Fibroblast of lung (primary cell): ENCODE results near the gene SMAGP. TPM values are rescaled to one million over a fixed set of nuclear protein-coding genes. Genes with fewer than 3 reads are reported as not detected.
"Not testable (repeated sequence)": the region's sequence is repeated elsewhere in the genome, so short reads cannot be mapped to it uniquely, and the experiment has no call there.

ENCODE experiments used
- DNase-seq, 2 donors: peaks; one replicate each; pipeline versions ENCODE4 v3.0.0 to v3.0.0-alpha.2; 2010; ENCODE audit warnings: low read depth in 2 of 2
- H2AFZ ChIP-seq: 2 replicates; pipeline ENCODE4 v1.5.1; 2012; ENCODE audit warnings: low read length, control low read depth, inconsistent platforms
- H3K27ac ChIP-seq: 2 replicates; pipeline ENCODE4 v1.5.1; 2011; ENCODE audit warnings: low read length, control low read depth; ENCODE audit not compliant: insufficient read depth
- H3K27me3 ChIP-seq: 2 replicates; pipeline ENCODE4 v1.5.1; 2011; ENCODE audit warnings: mild to moderate bottlenecking, low read length; ENCODE audit not compliant: control insufficient read depth, insufficient read depth
- H3K36me3 ChIP-seq: 2 replicates; pipeline ENCODE4 v1.5.1; 2011; ENCODE audit warnings: low read length; ENCODE audit not compliant: control insufficient read depth, insufficient read depth
- H3K4me1 ChIP-seq: 2 replicates; pipeline ENCODE4 v1.5.1; 2011; ENCODE audit warnings: low read length; ENCODE audit not compliant: control insufficient read depth, insufficient read depth; ENCODE audit errors: extremely low read depth
- H3K4me2 ChIP-seq: 2 replicates; pipeline ENCODE4 v1.5.1; 2011; ENCODE audit warnings: low read length, control low read depth; ENCODE audit not compliant: insufficient read depth; ENCODE audit errors: extremely low read depth
- H3K4me3 ChIP-seq, 4 experiments: fragments of 200-600 bp in 1 of 4; sonication (generic) in 1 of 4; replicated peaks in 1 of 4; 2 replicates each; pipeline ENCODE4 v1.5.1; 2011 to 2016; ENCODE audit warnings: low read length in 4 of 4, low read depth in 3 of 4, mild to moderate bottlenecking in 3 of 4, control low read depth in 2 of 4, inconsistent platforms in 1 of 4, mixed read lengths in 1 of 4; ENCODE audit not compliant: insufficient read depth in 1 of 4; ENCODE audit errors: control extremely low read depth in 1 of 4
- H3K79me2 ChIP-seq: 2 replicates; pipeline ENCODE4 v1.5.1; 2012; ENCODE audit warnings: mild to moderate bottlenecking, low read length, inconsistent platforms; ENCODE audit not compliant: control insufficient read depth, insufficient read depth
- H3K9ac ChIP-seq: 2 replicates; pipeline ENCODE4 v1.5.1; 2011; ENCODE audit warnings: mild to moderate bottlenecking, low read length, control low read depth; ENCODE audit not compliant: insufficient read depth
- H3K9me3 ChIP-seq: 2 replicates; pipeline ENCODE4 v1.5.1; 2012; ENCODE audit warnings: low read depth, low read length; ENCODE audit not compliant: control insufficient read depth, insufficient read depth
- H4K20me1 ChIP-seq: 2 replicates; pipeline ENCODE4 v1.5.1; 2011; ENCODE audit warnings: low read length; ENCODE audit not compliant: control insufficient read depth, insufficient read depth; ENCODE audit errors: extremely low read depth
- CTCF ChIP-seq, 2 donors: IDR thresholded peaks in 1 of 2; conservative IDR thresholded peaks in 1 of 2; 1 replicate in 1 of 2; 2 replicates in 1 of 2; pipeline ENCODE4 v1.5.1; 2011 to 2012; ENCODE audit warnings: low read length in 2 of 2, control low read depth in 1 of 2, inconsistent platforms in 1 of 2, low read depth in 1 of 2, mild to moderate bottlenecking in 1 of 2
- EZH2 ChIP-seq: IDR thresholded peaks from 2 replicates; pipeline ENCODE4 v1.5.1; 2012; ENCODE audit warnings: low read length, control low read depth, mild to moderate bottlenecking; ENCODE audit errors: missing control alignments
- polyA plus RNA-seq, 2 donors: library from polyadenylated mRNA; depleted of rRNA in 1 of 2; stranded (reverse) in 1 of 2; unstranded in 1 of 2; fragments of >200 nt; gene quantifications; 2 replicates each; pipeline ENCODE4 v1.2.1, GENCODE V29; 2011 to 2012; ENCODE audit warnings: missing spikeins in 1 of 2
- total RNA-seq: library from RNA; depleted of rRNA; stranded (reverse); fragments of >200 nt; gene quantifications from 2 replicates; pipeline ENCODE4 v1.2.1, GENCODE V29; 2014

The SMAGP gene
- total and polyA plus RNA-seq, 2 donors (not counting 1 experiment from before 2014, with no cell fraction given): 11.6 to 20.5 TPM

GRCh38 chr12:51285843-51286242, 15.6 kb upstream of the SMAGP start:
- Histone ChIP-seq H3K9ac (no peak overlapping the region), H3K79me2 (no peaks in the 10 kb centered on the region), H3K27ac (no peak overlapping the region), H3K36me3 (no peaks in the 10 kb centered on the region), H3K27me3 (no peaks in the 10 kb centered on the region), H3K4me1 (no peaks in the 10 kb centered on the region), H3K4me2 (no peak overlapping the region), H2AFZ (no peak overlapping the region), H4K20me1 (no peaks in the 10 kb centered on the region), H3K9me3 (no peaks in the 10 kb centered on the region), H3K4me3 (no peak overlapping the region)
- no peak for DNase-seq
- no peak for TF ChIP-seq EZH2
- no peak for TF ChIP-seq CTCF (conservative IDR thresholded peaks at IDR 0.05 in 1 of 2, IDR thresholded peaks at IDR 0.05 in 1 of 2; ENCODE audit: low read depth in 1 of 2, low read length in 2 of 2)

- TF ChIP-seq CTCF (conservative IDR thresholded peaks at IDR 0.05 in 1 of 2, IDR thresholded peaks at IDR 0.05 in 1 of 2; ENCODE audit: low read depth in 1 of 2, low read length in 2 of 2) (no peak), EZH2 (no peak)
- Histone ChIP-seq H3K4me2 (no peak overlapping the region), H4K20me1 (no peaks in the 10 kb centered on the region), H3K79me2 (no peaks in the 10 kb centered on the region), H3K36me3 (no peaks in the 10 kb centered on the region), H3K9ac (no peak overlapping the region), H3K27me3 (no peaks in the 10 kb centered on the region), H3K27ac (no peak overlapping the region), H3K4me3 (no peak overlapping the region), H3K4me1 (no peaks in the 10 kb centered on the region), H2AFZ (no peak overlapping the region), H3K9me3 (no peaks in the 10 kb centered on the region)
- peak; percentile 63 to 70 for DNase-seq
These were observed 11.1 kb upstream of the SMAGP start for GRCh38 chr12:51281202-51281924.

- Histone ChIP-seq H3K36me3 (no peaks in the 10 kb centered on the region), H3K4me3 (no peak overlapping the region), H3K27ac (no peak overlapping the region), H3K79me2 (no peaks in the 10 kb centered on the region), H3K4me1 (peaks cover 3% of the 10 kb centered on the region), H2AFZ (no peak overlapping the region), H3K9me3 (no peaks in the 10 kb centered on the region), H4K20me1 (no peaks in the 10 kb centered on the region), H3K4me2 (no peak overlapping the region), H3K27me3 (no peaks in the 10 kb centered on the region), H3K9ac (no peak overlapping the region)
- no peak for TF ChIP-seq CTCF (conservative IDR thresholded peaks at IDR 0.05 in 1 of 2, IDR thresholded peaks at IDR 0.05 in 1 of 2; ENCODE audit: low read depth in 1 of 2, low read length in 2 of 2)
- TF ChIP-seq EZH2: no peak
- DNase-seq: no peak
These were observed 4.9 kb upstream of the SMAGP start for GRCh38 chr12:51275088-51275487.

- H3K9me3 ChIP-seq, H3K4me3 ChIP-seq, H2AFZ ChIP-seq, H3K4me2 ChIP-seq, H3K36me3 ChIP-seq, H3K4me1 ChIP-seq, H3K27ac ChIP-seq, H3K9ac ChIP-seq, H3K79me2 ChIP-seq, H4K20me1 ChIP-seq, H3K27me3 ChIP-seq, DNase-seq: not testable (repeated sequence)
These were observed 2.6 kb upstream of the SMAGP start for GRCh38 chr12:51272810-51273209.
